ENCODE data around the gene OXER1. TPM values are rescaled to one million over a fixed set of nuclear protein-coding genes. Genes with fewer than 3 reads are reported as not detected.

The OXER1 gene
- total and polyA plus RNA-seq, 9 of the 15 experiments (the other 6 are each of a cell fraction or from before 2014, with no cell fraction given), result not detected

DNA sequence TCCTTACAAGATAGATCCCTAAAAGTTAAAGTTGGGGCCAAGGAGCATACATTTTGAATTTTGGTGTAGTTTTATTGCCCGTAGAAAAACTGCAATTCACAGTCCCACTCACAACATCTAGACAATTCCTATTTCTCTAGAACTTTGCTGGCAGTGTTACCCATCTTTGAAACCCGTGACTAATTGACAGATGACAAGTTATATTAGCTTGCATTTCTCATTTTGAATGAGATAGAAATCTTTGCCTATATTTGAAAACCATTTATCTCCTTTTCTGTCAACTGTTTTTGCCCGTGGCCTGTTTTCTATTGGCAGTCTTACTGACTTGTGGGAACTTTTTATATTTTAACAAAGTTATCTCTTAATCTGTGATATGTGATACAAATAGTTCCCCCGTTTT is 50.0 kb downstream of the OXER1 start:
- ChIA-PET POLR2A (interaction anchor here (1.1 kb wide), 1 partner anchor 14 kb away, joined by 3 read pairs; no protein-coding TSS in a partner anchor), CTCF (ENCODE audit: low intra/inter-chr PET ratio) (no interaction called here)
- 17% methylated on average over 4 of the region's 4 CpGs for WGBS (ENCODE audit: insufficient coverage, low coverage, missing lambda C conversion rate)
- Histone ChIP-seq H2AFZ (ENCODE audit: low read depth, low read length) (no peak overlapping the region), H3K4me3 (no peak overlapping the region), H3K36me3 (ENCODE audit: control insufficient read depth, insufficient read depth, low read length) (no peaks in the 10 kb centered on the region), H3K27me3 (ENCODE audit: control insufficient read depth in 2 of 2, insufficient read depth in 2 of 2, low read length in 2 of 2) (peaks cover 0 to 2% of the 10 kb centered on the region in 2 experiments; a peak in 1 of 5 replicates), H3K4me1 (replicated peaks in 1 of 2; ENCODE audit: control insufficient read depth in 2 of 2, insufficient read depth in 2 of 2, low read length in 2 of 2) (no peaks in the 10 kb centered on the region), H3K9ac (ENCODE audit: insufficient read depth in 1 of 2, low read depth in 2 of 2, low read length in 2 of 2) (no peak overlapping the region), H3K27ac (ENCODE audit: extremely low read depth, low read depth, low read length) (no peak overlapping the region), H3K9me3 (replicated peaks; ENCODE audit: control insufficient read depth, insufficient read depth, low read depth, low read length) (no peaks in the 10 kb centered on the region), H3K79me2 (ENCODE audit: control insufficient read depth, insufficient read depth, low read length) (no peaks in the 10 kb centered on the region), H4K20me1 (replicated peaks; ENCODE audit: control insufficient read depth, insufficient read depth, low read length) (no peaks in the 10 kb centered on the region), H3K9me1 (ENCODE audit: control insufficient read depth, insufficient read depth, low read length) (no peaks in the 10 kb centered on the region), H3K4me2 (ENCODE audit: insufficient read depth, low read length) (no peak overlapping the region)
- intact Hi-C loops (cut with micrococcal nuclease), result no loop called here
- DNase-seq (ENCODE audit: extremely low read depth in 1 of 4, low spot score in 3 of 4), result no peak
- TF ChIP-seq, protein P1, sequence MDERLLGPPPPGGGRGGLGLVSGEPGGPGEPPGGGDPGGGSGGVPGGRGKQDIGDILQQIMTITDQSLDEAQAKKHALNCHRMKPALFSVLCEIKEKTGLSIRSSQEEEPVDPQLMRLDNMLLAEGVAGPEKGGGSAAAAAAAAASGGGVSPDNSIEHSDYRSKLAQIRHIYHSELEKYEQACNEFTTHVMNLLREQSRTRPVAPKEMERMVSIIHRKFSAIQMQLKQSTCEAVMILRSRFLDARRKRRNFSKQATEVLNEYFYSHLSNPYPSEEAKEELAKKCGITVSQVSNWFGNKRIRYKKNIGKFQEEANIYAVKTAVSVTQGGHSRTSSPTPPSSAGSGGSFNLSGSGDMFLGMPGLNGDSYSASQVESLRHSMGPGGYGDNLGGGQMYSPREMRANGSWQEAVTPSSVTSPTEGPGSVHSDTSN (CRISPR knock-in tag; IDR thresholded peaks at IDR 0.05; ENCODE audit: low read depth), result no peak
- TF ChIP-seq, protein P1 (tag; conservative IDR thresholded peaks at IDR 0.05; ENCODE audit: low read depth), result 0 out of 2 replicates have a peak, but pooled peaks have one; percentile 10
- TF ChIP-seq, protein P2, sequence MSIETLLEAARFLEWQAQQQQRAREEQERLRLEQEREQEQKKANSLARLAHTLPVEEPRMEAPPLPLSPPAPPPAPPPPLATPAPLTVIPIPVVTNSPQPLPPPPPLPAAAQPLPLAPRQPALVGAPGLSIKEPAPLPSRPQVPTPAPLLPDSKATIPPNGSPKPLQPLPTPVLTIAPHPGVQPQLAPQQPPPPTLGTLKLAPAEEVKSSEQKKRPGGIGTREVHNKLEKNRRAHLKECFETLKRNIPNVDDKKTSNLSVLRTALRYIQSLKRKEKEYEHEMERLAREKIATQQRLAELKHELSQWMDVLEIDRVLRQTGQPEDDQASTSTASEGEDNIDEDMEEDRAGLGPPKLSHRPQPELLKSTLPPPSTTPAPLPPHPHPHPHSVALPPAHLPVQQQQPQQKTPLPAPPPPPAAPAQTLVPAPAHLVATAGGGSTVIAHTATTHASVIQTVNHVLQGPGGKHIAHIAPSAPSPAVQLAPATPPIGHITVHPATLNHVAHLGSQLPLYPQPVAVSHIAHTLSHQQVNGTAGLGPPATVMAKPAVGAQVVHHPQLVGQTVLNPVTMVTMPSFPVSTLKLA (conservative IDR thresholded peaks at IDR 0.05), result no peak
- no peak for TF ChIP-seq MEF2D (tag; conservative IDR thresholded peaks at IDR 0.05; ENCODE audit: low read depth)
- no peak for TF ChIP-seq RUNX1 (IDR thresholded peaks at IDR 0.05; ENCODE audit: low read depth)
- TF ChIP-seq, protein P3, sequence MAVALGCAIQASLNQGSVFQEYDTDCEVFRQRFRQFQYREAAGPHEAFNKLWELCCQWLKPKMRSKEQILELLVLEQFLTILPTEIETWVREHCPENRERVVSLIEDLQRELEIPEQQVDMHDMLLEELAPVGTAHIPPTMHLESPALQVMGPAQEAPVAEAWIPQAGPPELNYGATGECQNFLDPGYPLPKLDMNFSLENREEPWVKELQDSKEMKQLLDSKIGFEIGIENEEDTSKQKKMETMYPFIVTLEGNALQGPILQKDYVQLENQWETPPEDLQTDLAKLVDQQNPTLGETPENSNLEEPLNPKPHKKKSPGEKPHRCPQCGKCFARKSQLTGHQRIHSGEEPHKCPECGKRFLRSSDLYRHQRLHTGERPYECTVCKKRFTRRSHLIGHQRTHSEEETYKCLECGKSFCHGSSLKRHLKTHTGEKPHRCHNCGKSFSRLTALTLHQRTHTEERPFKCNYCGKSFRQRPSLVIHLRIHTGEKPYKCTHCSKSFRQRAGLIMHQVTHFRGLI (CRISPR knock-in tag; IDR thresholded peaks at IDR 0.05), result no peak
- in situ Hi-C loops (cut with MboI), result no loop called here
- FAIRE-seq, result no peak
- BruUV-seq (replicated peaks), result no TSS peak
- ATAC-seq, result no peak
